Measurements from ENCODE around the gene LRRC4C.

DNA sequence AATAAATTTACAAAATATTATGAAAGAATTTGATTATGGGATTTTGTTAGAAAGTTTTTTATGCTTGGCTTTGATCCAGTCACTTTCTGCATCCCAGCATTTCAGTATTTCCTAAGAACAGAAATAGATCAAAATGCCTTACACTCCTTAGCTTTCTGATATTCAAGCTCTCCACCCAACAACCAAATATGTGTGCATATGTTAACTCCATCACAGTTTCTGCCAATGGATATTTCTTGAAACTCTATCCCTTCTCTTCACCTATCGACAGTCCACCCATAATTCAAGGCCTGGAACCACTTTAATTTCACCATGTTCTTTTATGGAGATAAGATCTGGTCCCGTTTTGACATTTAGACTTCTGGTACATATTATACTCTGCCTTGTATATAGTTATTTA is 565.0 kb downstream of the LRRC4C start:
- TF ChIP-seq, protein P1, sequence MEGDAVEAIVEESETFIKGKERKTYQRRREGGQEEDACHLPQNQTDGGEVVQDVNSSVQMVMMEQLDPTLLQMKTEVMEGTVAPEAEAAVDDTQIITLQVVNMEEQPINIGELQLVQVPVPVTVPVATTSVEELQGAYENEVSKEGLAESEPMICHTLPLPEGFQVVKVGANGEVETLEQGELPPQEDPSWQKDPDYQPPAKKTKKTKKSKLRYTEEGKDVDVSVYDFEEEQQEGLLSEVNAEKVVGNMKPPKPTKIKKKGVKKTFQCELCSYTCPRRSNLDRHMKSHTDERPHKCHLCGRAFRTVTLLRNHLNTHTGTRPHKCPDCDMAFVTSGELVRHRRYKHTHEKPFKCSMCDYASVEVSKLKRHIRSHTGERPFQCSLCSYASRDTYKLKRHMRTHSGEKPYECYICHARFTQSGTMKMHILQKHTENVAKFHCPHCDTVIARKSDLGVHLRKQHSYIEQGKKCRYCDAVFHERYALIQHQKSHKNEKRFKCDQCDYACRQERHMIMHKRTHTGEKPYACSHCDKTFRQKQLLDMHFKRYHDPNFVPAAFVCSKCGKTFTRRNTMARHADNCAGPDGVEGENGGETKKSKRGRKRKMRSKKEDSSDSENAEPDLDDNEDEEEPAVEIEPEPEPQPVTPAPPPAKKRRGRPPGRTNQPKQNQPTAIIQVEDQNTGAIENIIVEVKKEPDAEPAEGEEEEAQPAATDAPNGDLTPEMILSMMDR (IDR thresholded peaks at IDR 0.05), result no peak
- no peak for TF ChIP-seq ZFX (IDR thresholded peaks at IDR 0.05; ENCODE audit: borderline replicate concordance)

Data from 22Rv1 (cell line).